NOMO-1 treated with DMSO at 0.1 percent for 48 hours (cell line): ENCODE results near the gene SOX9.

Experiments
- DNase-seq: peaks from one replicate; lab custom pipeline; 2025; ENCODE audit not compliant: unreplicated experiment; lab: John Stamatoyannopoulos, UW

Gene SOX9

DNA sequence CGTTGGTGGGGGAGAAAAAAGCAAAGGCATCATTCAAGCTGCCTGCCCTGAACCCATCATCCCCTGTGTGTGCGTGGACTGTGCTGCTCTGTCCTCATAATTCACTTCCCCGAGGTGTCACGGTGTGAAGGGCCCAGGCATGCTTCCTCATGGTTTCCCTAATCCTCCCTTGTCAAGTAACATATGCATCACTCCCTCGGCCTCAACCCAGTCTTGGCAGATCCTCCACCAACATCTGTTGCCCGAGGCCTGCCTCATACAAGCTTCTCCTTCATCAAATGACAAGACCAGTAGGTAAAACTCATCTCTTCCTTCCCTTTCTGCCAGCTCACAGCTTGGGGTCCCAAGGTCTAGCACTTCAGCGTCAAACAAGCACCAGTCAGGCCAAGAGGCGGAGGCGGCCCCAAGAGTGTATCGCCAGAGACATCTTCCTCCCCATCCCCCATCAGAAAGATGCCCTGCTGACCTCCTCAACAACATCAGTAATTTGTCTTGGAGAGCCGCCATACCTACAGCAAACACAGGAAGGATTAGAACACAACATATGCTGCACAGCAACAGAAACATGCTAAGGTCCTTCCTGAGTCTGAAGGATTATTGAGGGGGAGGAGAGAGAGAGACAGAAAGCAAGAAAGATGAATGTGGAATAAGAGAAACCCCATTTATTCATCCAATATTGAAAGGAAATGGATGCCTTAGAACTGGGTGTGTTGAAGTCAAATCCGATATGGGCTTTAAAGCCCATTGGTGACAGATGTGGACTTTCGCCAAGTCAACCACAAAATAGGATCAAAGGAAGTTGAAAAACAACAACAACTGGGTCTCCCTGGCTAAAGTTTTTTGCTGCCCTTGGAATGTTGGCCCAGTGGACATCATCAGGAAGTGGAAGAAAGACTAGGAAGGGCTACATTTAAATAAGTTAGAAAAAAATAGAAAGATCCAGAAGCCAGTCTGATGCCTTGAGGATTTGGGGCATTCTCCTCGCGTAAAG, 38.4 kb downstream of the SOX9 start:
- DNase-seq: no peak

DNA sequence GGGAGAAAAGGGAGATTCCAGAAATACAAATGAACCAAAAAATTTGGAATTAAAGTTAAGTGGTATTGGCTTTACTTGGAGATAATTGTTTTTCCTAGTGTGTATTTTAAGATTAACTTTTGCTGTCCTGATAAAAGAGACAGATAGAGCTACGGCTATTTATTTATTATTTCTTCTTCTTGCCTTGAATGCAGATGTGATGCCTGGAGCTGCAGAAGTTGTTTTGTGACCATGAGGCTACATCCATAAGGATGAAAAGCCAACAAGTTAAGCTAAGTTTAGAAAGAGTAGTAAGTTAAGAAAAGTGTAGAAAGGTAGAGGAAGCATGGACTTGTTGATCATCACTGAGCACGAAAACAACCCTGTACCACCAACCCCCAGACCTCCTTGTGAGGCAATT, 41.7 kb downstream of the SOX9 start:
- DNase-seq: no peak

GRCh38 chr17:72163474-72163873, 42.7 kb downstream of the SOX9 start:
- no peak for DNase-seq

- no peak for DNase-seq
Measured at GRCh38 chr17:72164158-72164739, 43.4 kb downstream of the SOX9 start.

GRCh38 chr17:72165192-72165866, 44.5 kb downstream of the SOX9 start:
- DNase-seq: no peak

- DNase-seq: no peak
Measured at GRCh38 chr17:72165867-72166439, 45.1 kb downstream of the SOX9 start.

- DNase-seq: no peak
Measured at GRCh38 chr17:72167593-72167992, 46.8 kb downstream of the SOX9 start.

DNA sequence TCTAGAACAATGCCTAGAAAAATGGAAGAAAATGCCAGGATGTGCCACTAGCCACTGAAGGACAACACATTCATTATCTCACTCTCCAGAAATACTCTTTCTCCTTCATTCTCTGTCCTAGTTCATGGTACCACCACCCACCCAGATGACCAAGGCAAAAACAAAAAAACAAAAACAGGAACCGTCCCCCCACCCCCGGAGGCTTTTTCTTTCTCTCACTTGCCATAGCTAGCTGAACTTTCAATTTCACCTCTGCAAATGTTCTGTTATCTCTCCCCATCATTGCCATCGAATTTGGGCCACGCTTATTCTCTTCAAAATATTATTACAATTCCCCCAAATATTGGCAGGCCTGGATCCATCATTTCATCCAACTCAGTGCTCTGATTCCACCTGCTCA, 49.0 kb downstream of the SOX9 start:
- DNase-seq: no peak

- DNase-seq: no peak
Measured at GRCh38 chr17:72171703-72172667, 51.2 kb downstream of the SOX9 start.

GRCh38 chr17:72173499-72174116, 52.8 kb downstream of the SOX9 start:
- DNase-seq: no peak

GRCh38 chr17:72175263-72175662, 54.4 kb downstream of the SOX9 start:
- DNase-seq: no peak
